PC-9 (cell line): ENCODE data around the gene TACC3. TPM values are rescaled to one million over a fixed set of nuclear protein-coding genes. Genes with fewer than 3 reads are reported as not detected.

ENCODE experiments used
- BruUV-seq: library from RNA; stranded (reverse); fragments of 400-500 nt; replicated peaks from 2 replicates; lab custom pipeline; 2021; lab: Mats Ljungman, UMichigan
- CTCF ChIA-PET: fragments of 300-600 bp; sonication (Branson Sonifier 250); formaldehyde crosslinking; loops from one replicate; lab custom pipeline; 2022; ENCODE audit warnings: antibody characterized with exemption; lab: Charles Lee
- POLR2A ChIA-PET: fragments of 300-600 bp; sonication (Branson Sonifier 250); formaldehyde crosslinking; loops from one replicate; lab custom pipeline; 2022; ENCODE audit warnings: antibody characterized with exemption; ENCODE audit not compliant: unreplicated experiment; lab: Charles Lee
- DNase-seq, 2 experiments: peaks; one replicate each; pipeline versions ENCODE4 v3.0.0 to v3.0.0-alpha.2; 2015 to 2022; ENCODE audit warnings: mixed read lengths in 1 of 2
- H2AFZ ChIP-seq: fragments of 200-600 bp; sonication (generic); 2 replicates; pipeline ENCODE4 v1.8.1; 2017; ENCODE audit warnings: antibody characterized with exemption
- H3F3A ChIP-seq: fragments of 200-600 bp; sonication (generic); 2 replicates; pipeline ENCODE4 v1.8.1; 2017; ENCODE audit warnings: antibody characterized with exemption, mild to moderate bottlenecking, low read depth; ENCODE audit not compliant: insufficient read depth
- H3K27ac ChIP-seq: fragments of 200-600 bp; sonication (generic); 2 replicates; pipeline ENCODE4 v1.6.1; 2016; ENCODE audit warnings: mixed run types
- H3K27me3 ChIP-seq: fragments of 200-600 bp; sonication (generic); 2 replicates; pipeline ENCODE4 v1.6.1; 2016; ENCODE audit warnings: low read depth, mixed run types; ENCODE audit not compliant: insufficient read depth
- H3K36me3 ChIP-seq: fragments of 200-600 bp; sonication (generic); 2 replicates; pipeline ENCODE4 v1.6.1; 2016; ENCODE audit warnings: low read depth, mixed run types
- H3K4me1 ChIP-seq: fragments of 200-600 bp; sonication (generic); replicated peaks from 2 replicates; pipeline ENCODE4 v1.6.1; 2016; ENCODE audit warnings: mixed run types; ENCODE audit not compliant: insufficient read depth
- H3K4me2 ChIP-seq: fragments of 200-600 bp; sonication (generic); 2 replicates; pipeline ENCODE4 v1.6.1; 2017; ENCODE audit warnings: mixed run types
- H3K4me3 ChIP-seq: fragments of 200-600 bp; sonication (generic); 2 replicates; pipeline ENCODE4 v1.6.1; 2016; ENCODE audit warnings: mixed run types
- H3K79me2 ChIP-seq: fragments of 200-600 bp; sonication (generic); 2 replicates; pipeline ENCODE4 v1.6.1; 2017; ENCODE audit warnings: low read depth, mixed run types
- H3K9me2 ChIP-seq: fragments of 200-600 bp; sonication (generic); 2 replicates; pipeline ENCODE4 v1.8.1; 2017; ENCODE audit warnings: mild to moderate bottlenecking; ENCODE audit not compliant: insufficient read depth
- H3K9me3 ChIP-seq: fragments of 200-600 bp; sonication (generic); 2 replicates; pipeline ENCODE4 v1.8.1; 2016; ENCODE audit warnings: low read depth; ENCODE audit not compliant: insufficient read depth
- H4K20me1 ChIP-seq: fragments of 200-600 bp; sonication (generic); 2 replicates; pipeline ENCODE4 v1.8.1; 2017; ENCODE audit not compliant: insufficient read depth
- CTCF ChIP-seq: fragments of 200-600 bp; sonication (generic); conservative IDR thresholded peaks from 2 replicates; pipeline ENCODE4 v1.6.1; 2017; ENCODE audit warnings: mixed run types, antibody characterized with exemption, mild to moderate bottlenecking, moderate library complexity
- EZH2 ChIP-seq: fragments of 200-600 bp; sonication (generic); IDR thresholded peaks from 2 replicates; pipeline ENCODE4 v1.8.0; 2017; ENCODE audit warnings: antibody characterized with exemption, low read depth
- intact Hi-C: fragments of 100-400 bp; cut with micrococcal nuclease; formaldehyde crosslinking; loops from one replicate; pipeline ENCODE4 v1.10.0; 2022; ENCODE audit not compliant: unreplicated experiment
- total RNA-seq: library from RNA; stranded (reverse); gene quantifications from 2 replicates; pipeline ENCODE4 v1.2.3, GENCODE V29; 2021

The TACC3 gene
- total RNA-seq, 1 experiment from 2014 or later = 134 TPM

DNA sequence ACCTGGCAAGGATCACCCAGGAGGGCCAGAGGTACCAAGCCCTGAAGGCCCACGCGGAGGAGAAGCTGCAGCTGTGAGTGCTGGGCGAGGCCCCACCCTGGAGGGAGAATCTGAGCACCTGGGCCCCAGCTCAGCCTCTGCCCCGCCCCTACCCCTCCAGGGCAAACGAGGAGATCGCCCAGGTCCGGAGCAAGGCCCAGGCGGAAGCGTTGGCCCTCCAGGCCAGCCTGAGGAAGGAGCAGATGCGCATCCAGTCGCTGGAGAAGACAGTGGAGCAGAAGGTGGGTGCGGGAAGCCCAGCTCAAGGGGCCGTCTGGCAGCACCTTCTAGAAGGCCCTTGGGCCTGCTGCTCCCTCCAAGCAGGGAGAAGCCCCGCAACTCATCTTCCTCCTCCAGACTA is 23.2 kb downstream of the TACC3 start:
- Histone ChIP-seq H3K4me1 (no peaks in the 10 kb centered on the region), H3K9me3 (no peaks in the 10 kb centered on the region), H2AFZ (no peak overlapping the region), H3K9me2 (no peaks in the 10 kb centered on the region), H3K4me3 (no peak overlapping the region), H3F3A (peaks cover 35% of the 10 kb centered on the region; the same call in 1 of the 2 replicates), H3K36me3 (no peaks in the 10 kb centered on the region), H3K27me3 (no peaks in the 10 kb centered on the region), H4K20me1 (no peaks in the 10 kb centered on the region; the same call in 1 of the 2 replicates), H3K79me2 (no peaks in the 10 kb centered on the region), H3K27ac (no peak overlapping the region), H3K4me2 (no peak overlapping the region)
- POLR2A ChIA-PET = interaction anchor here (0.7 kb wide), 1 partner anchor 406 kb away, joined by 5 read pairs; no protein-coding TSS in a partner anchor
- no TSS peak for BruUV-seq
- CTCF ChIA-PET = interaction anchor here (0.6 kb wide), 1 partner anchor 23 kb away, joined by 4 read pairs; no protein-coding TSS in a partner anchor
- TF ChIP-seq CTCF (no peak), EZH2 (no peak)
- DNase-seq = no peak
- intact Hi-C loops = no loop called here

DNA sequence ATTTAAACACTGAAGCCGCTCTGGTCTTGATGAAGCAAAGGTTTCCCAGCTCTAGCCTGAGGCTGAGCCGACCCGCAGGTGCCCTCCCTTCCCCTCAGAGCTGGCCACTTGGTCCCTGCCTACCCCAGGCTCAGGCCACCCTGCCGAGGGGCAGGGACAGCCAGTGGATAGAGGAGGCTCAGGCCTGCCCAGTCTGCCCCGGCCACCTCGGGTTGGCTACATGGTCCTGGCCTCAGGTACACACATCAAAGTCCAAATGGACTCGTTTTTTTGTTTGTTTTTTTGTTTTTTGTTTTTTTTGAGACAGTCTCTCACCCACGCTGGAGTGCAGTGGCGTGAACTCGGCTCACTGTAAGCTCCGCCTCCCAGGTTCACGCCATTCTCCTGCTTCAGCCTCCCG is 23.8 kb downstream of the TACC3 start:
- no peaks in the 10 kb centered on the region for H3K9me2 ChIP-seq
- H4K20me1 ChIP-seq = no peaks in the 10 kb centered on the region; the same call in 1 of the 2 replicates
- no peaks in the 10 kb centered on the region for H3K9me3 ChIP-seq
- no peak overlapping the region for H2AFZ ChIP-seq
- no peaks in the 10 kb centered on the region for H3K36me3 ChIP-seq
- no peak overlapping the region for H3K27ac ChIP-seq
- H3K79me2 ChIP-seq = no peaks in the 10 kb centered on the region
- intact Hi-C loops = no loop called here
- no peak overlapping the region for H3K4me3 ChIP-seq
- H3K4me1 ChIP-seq = no peaks in the 10 kb centered on the region
- no TSS peak for BruUV-seq
- no peak overlapping the region for H3K4me2 ChIP-seq
- DNase-seq = no peak
- TF ChIP-seq CTCF (no peak), EZH2 (no peak)
- ChIA-PET POLR2A (no interaction called here), CTCF (interaction anchor here (0.6 kb wide), 3 partner anchors 22 to 423 kb away, joined by 3 to 4 read pairs (median 4); no protein-coding TSS in a partner anchor)
- H3F3A ChIP-seq = peaks cover 35% of the 10 kb centered on the region; the same call in 1 of the 2 replicates
- H3K27me3 ChIP-seq = no peaks in the 10 kb centered on the region

GRCh38 chr4:1745697-1746096 is 24.4 kb downstream of the TACC3 start:
- CTCF ChIA-PET = interaction anchor here (0.6 kb wide), 2 partner anchors 21 to 422 kb away, joined by 3 to 4 read pairs; no protein-coding TSS in a partner anchor
- Histone ChIP-seq H3K79me2 (no peaks in the 10 kb centered on the region), H2AFZ (no peak overlapping the region), H3K27ac (no peak overlapping the region), H3K27me3 (no peaks in the 10 kb centered on the region), H3K9me3 (no peaks in the 10 kb centered on the region), H3F3A (peaks cover 35% of the 10 kb centered on the region; the same call in 1 of the 2 replicates), H3K4me3 (no peak overlapping the region), H3K4me1 (no peaks in the 10 kb centered on the region), H4K20me1 (no peaks in the 10 kb centered on the region; the same call in 1 of the 2 replicates), H3K36me3 (no peaks in the 10 kb centered on the region), H3K9me2 (no peaks in the 10 kb centered on the region), H3K4me2 (no peak overlapping the region)
- BruUV-seq = no TSS peak
- POLR2A ChIA-PET = no interaction called here
- no peak for DNase-seq
- intact Hi-C loops = no loop called here
- TF ChIP-seq EZH2 (no peak), CTCF (no peak)
